Right atrium auricular region (tissue), 2 donors: Measurements from ENCODE around the gene GPBP1L1. TPM values are rescaled to one million over a fixed set of nuclear protein-coding genes. Genes with fewer than 3 reads are reported as not detected.
A peak's percentile ranks its signal among the peaks of the same experiment; 100 is the strongest.

Experiments
- DNase-seq: peaks from one replicate; pipeline ENCODE4 v3.0.0-alpha.2; 2019; ENCODE audit warnings: low spot score
- H3K27ac ChIP-seq, 2 donors: fragments of 200-600 bp; sonication (generic); 1 replicate in 1 of 2; 2 replicates in 1 of 2; pipeline ENCODE4 v1.5.1; 2016 to 2019
- H3K27me3 ChIP-seq, 2 donors: fragments of 200-600 bp; sonication (generic); one replicate each; pipeline versions ENCODE4 v1.5.1 to v1.6.0; 2017 to 2019
- H3K36me3 ChIP-seq: fragments of 200-600 bp; sonication (generic); one replicate; pipeline ENCODE4 v1.5.1; 2016
- H3K4me1 ChIP-seq, 2 donors: fragments of 200-600 bp; sonication (generic); one replicate each; pipeline versions ENCODE4 v1.5.1 to v1.6.0; 2017 to 2019
- H3K4me3 ChIP-seq, 2 donors: fragments of 200-600 bp; sonication (generic); 1 replicate in 1 of 2; 2 replicates in 1 of 2; pipeline ENCODE4 v1.5.1; 2017 to 2019; ENCODE audit warnings: mild to moderate bottlenecking in 1 of 2, moderate library complexity in 1 of 2
- H3K9me3 ChIP-seq, 2 donors: fragments of 200-600 bp; sonication (generic); one replicate each; pipeline ENCODE4 v1.5.1; 2019
- CTCF ChIP-seq, 2 donors: fragments of 200-600 bp; sonication (generic); IDR thresholded peaks; one replicate each; pipeline ENCODE4 v1.5.1; 2019; ENCODE audit warnings: antibody characterized with exemption in 2 of 2
- total RNA-seq, 2 donors: library from RNA; depleted of rRNA; stranded (reverse); fragments of >200 nt; gene quantifications; one replicate each; pipeline ENCODE4 v1.1.0, GENCODE V29; 2016

Gene GPBP1L1
- total RNA-seq, 2 donors from 2014 or later: 77.3 to 106 TPM

GRCh38 chr1:45685308-45686014 lies 872 bp downstream of the GPBP1L1 start:
- H3K36me3 ChIP-seq: no peaks in the 10 kb centered on the region
- no peak for DNase-seq
- H3K4me3 ChIP-seq: peak overlapping the region; percentile 88 to 97
- no peak for TF ChIP-seq CTCF (IDR thresholded peaks at IDR 0.05)
- no peaks in the 10 kb centered on the region for H3K27me3 ChIP-seq
- H3K27ac ChIP-seq: peak overlapping the region; percentile 98 to 99
- H3K9me3 ChIP-seq: no peaks in the 10 kb centered on the region
- H3K4me1 ChIP-seq: peaks cover 0 to 50% of the 10 kb centered on the region in 2 donors

GRCh38 chr1:45684402-45684801 lies 1.9 kb downstream of the GPBP1L1 start:
- peak overlapping the region in 1 of 2 donors; percentile 88 for H3K4me3 ChIP-seq
- H3K36me3 ChIP-seq: no peaks in the 10 kb centered on the region
- peaks cover 0 to 54% of the 10 kb centered on the region in 2 donors for H3K4me1 ChIP-seq
- no peaks in the 10 kb centered on the region for H3K9me3 ChIP-seq
- H3K27ac ChIP-seq: no peak overlapping the region
- DNase-seq: no peak
- no peaks in the 10 kb centered on the region for H3K27me3 ChIP-seq
- no peak for TF ChIP-seq CTCF (IDR thresholded peaks at IDR 0.05)

- no peak for DNase-seq
- Histone ChIP-seq H3K4me3 (no peak overlapping the region), H3K36me3 (no peaks in the 10 kb centered on the region), H3K9me3 (no peaks in the 10 kb centered on the region), H3K4me1 (peaks cover 0 to 58% of the 10 kb centered on the region in 2 donors), H3K27ac (no peak overlapping the region), H3K27me3 (no peaks in the 10 kb centered on the region)
- TF ChIP-seq CTCF (IDR thresholded peaks at IDR 0.05): no peak
These were observed 3.4 kb downstream of the GPBP1L1 start for GRCh38 chr1:45682942-45683341.

GRCh38 chr1:45679123-45679522 lies 7.2 kb downstream of the GPBP1L1 start:
- Histone ChIP-seq H3K27ac (peak overlapping the region; percentile 44 to 77), H3K27me3 (no peaks in the 10 kb centered on the region), H3K4me1 (peaks cover 2 to 74% of the 10 kb centered on the region in 2 donors), H3K36me3 (no peaks in the 10 kb centered on the region), H3K9me3 (no peaks in the 10 kb centered on the region), H3K4me3 (no peak overlapping the region)
- DNase-seq: no peak
- TF ChIP-seq CTCF (IDR thresholded peaks at IDR 0.05): no peak

GRCh38 chr1:45678489-45678888 lies 7.8 kb downstream of the GPBP1L1 start:
- H3K36me3 ChIP-seq: no peaks in the 10 kb centered on the region
- peaks cover 2 to 76% of the 10 kb centered on the region in 2 donors for H3K4me1 ChIP-seq
- peak overlapping the region; percentile 44 to 77 for H3K27ac ChIP-seq
- no peaks in the 10 kb centered on the region for H3K27me3 ChIP-seq
- no peaks in the 10 kb centered on the region for H3K9me3 ChIP-seq
- TF ChIP-seq CTCF (IDR thresholded peaks at IDR 0.05): no peak
- DNase-seq: no peak
- no peak overlapping the region for H3K4me3 ChIP-seq
